ENCODE data around the gene HYAL1. TPM values are rescaled to one million over a fixed set of nuclear protein-coding genes. Genes with fewer than 3 reads are reported as not detected.
"Not testable (repeated sequence)": the region's sequence is repeated elsewhere in the genome, so short reads cannot be mapped to it uniquely, and the experiment has no call there.

Gene HYAL1
- total and polyA plus RNA-seq, 9 donors, result 0.86 to 2.5 (median 1.7) TPM

DNA sequence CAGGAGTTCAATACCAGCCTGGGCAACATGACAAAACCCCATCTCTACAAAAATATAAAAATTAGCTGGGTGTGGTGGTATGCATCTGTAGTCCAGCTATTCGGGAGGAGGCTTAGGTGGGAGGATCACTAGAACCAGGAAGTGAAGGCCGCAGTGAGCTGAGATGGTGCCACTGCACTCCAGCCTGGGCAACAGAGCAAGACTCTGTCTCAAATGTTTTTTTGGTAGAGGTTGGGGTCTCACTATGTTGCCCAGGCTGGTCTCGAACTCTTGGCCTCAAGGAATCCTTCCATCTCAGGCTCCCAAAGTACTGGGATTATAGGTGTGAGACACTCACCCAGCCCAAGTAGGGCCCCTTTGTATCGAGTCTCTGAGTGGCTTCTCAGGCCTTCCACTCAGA lies 9.3 kb downstream of the HYAL1 start:
- no peak overlapping the region for H3K4me3 ChIP-seq (ENCODE audit: low read length)
- peak; percentile 14 for DNase-seq
- peaks cover 22% of the 10 kb centered on the region for H3K36me3 ChIP-seq (ENCODE audit: control insufficient read depth, insufficient read depth, low read length)
- WGBS (ENCODE audit: insufficient coverage), result 92% methylated on average over 3 of the region's 4 CpGs
- no peaks in the 10 kb centered on the region for H3K27me3 ChIP-seq (ENCODE audit: control insufficient read depth, insufficient read depth, low read length)
- peaks cover 29% of the 10 kb centered on the region for H3K4me1 ChIP-seq (ENCODE audit: control insufficient read depth, insufficient read depth, low read length)
- H3K9me3 ChIP-seq (replicated peaks; ENCODE audit: control insufficient read depth, low read depth, low read length), result no peaks in the 10 kb centered on the region
- H3K27ac ChIP-seq (ENCODE audit: low read length), result no peak overlapping the region

DNA sequence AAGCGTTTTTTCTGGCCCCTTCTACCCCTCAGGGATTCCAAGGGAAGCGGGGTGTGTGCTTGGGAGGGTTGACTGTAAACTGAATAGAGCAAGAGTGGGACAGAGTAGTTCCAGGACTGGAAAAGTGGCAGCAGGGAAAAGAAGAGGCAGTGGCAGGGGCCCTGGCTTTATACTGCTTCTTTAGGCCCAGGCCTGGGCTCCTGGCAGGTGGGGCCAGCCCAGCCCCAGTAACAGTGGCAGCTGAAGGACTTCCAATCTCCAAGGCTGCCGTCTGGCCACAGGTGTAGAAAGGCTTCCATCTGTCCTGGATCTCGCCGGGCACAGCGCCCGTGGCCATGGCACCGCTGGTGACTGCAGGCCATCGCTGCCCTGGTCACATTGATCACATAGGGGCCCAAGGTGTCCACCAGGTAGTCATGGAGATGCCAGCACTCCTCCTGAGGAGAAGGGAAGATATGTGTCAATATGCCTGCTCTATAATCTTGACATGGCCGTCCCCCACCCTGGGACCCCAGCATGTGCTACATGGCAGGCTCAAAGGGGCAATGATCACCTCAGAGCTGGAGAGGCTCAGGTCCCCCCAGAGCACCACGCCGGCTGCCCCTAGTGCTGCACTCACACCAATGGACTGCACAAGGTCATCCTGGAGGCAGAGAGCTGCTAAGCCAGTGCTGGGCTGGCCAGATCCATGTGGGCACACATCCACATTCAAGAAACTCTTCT lies 10.1 kb downstream of the HYAL1 start:
- Histone ChIP-seq H3K27ac (ENCODE audit: low read length) (peak overlapping the region; percentile 89), H3K27me3 (ENCODE audit: control insufficient read depth, insufficient read depth, low read length) (no peaks in the 10 kb centered on the region), H3K9me3 (replicated peaks; ENCODE audit: control insufficient read depth, low read depth, low read length) (no peaks in the 10 kb centered on the region), H3K36me3 (ENCODE audit: control insufficient read depth, insufficient read depth, low read length) (peaks cover 31% of the 10 kb centered on the region), H3K4me1 (ENCODE audit: control insufficient read depth, insufficient read depth, low read length) (peaks cover 21% of the 10 kb centered on the region), H3K4me3 (ENCODE audit: low read length) (no peak overlapping the region)
- 71% methylated on average over 10 of the region's 12 CpGs for WGBS (ENCODE audit: insufficient coverage)
- DNase-seq, result peak; percentile 37

DNA sequence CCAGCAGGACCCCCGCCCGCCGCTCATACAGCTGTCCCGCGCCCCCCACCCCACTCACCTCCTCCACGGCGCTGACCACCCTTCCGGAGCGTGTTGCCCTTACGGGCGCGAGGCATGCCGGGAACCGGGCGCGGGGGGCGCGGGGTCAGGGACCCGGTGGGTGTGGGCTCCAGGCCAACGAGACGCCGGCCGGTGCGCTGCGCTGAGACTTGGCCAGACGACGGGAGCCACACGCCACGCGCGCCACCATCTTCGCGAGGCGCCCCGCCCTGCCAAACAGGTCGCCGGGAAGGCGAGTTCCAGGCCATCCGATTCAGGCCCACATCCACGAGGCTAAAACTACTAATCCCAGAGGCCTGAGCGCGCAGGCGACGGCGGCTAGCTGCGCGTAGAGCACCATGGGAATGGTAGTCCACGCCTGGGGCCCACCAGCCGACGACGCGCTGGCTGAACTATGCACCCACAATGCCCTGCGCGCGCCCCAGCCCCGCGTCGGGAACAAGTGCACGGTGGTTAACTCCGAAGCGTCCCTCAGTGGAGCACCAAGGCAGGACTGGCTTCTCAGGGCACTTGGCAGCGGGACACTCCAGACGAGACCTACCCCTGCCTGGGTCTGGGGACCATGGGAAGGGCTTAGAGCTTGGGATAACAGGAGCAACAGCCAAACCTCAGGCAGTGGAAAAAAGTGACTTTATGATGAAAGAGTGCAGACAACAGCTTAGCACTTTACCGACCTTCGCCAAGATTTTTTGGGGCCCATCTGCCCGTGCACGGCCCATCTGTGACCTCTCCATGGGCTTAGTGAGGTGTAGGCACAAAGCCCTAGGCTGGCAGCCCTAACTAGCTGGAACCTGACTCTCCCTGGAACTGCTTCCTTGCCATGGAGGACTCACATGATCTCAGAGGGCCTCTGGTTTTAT lies 11.0 kb downstream of the HYAL1 start, which contains the start of gene IFRD2:
TSS of gene IFRD2 (minus strand) at position 271 of the 920 bp plus-strand sequence. CDS start at position 116, 155 bp downstream.
- DNase-seq, result peak; percentile 99
- peak within 1 kb of the TSS; percentile 93 for H3K4me3 ChIP-seq (ENCODE audit: low read length)
- H3K27ac ChIP-seq (ENCODE audit: low read length), result peak within 1 kb of the TSS; percentile 89
- H3K4me1 ChIP-seq (ENCODE audit: control insufficient read depth, insufficient read depth, low read length), result peaks cover 19% of the 10 kb centered on the region
- no peaks in the 10 kb centered on the region for H3K27me3 ChIP-seq (ENCODE audit: control insufficient read depth, insufficient read depth, low read length)
- peaks cover 36% of the 10 kb centered on the region for H3K36me3 ChIP-seq (ENCODE audit: control insufficient read depth, insufficient read depth, low read length)
- no peaks in the 10 kb centered on the region for H3K9me3 ChIP-seq (replicated peaks; ENCODE audit: control insufficient read depth, low read depth, low read length)
- WGBS (ENCODE audit: insufficient coverage), result under 1% methylated on average over 66 of the region's 67 CpGs

DNA sequence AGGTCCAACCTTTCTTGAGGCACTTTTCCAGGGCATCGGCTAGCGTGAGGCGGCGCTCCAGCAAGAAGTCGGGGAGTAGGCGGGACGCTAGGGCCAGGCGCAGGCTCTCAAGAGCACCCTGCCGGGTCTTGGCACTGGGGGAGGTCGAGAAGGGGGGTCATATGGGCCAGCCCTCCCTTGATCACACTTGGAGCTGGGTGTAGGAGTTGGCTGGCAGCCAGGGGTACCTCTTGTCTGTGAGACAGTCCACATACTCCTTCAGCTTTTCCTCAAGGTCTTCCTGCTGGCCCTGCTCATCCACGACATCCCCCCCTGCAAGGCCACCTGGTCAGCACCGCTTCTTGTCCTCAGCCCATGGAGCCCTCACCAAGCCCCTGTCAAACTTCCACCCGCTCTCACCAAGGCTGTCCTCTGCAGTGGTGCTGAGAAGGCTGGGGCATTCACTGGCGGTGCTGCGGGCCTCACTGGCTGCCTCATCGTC lies 13.2 kb downstream of the HYAL1 start:
- peaks cover 41% of the 10 kb centered on the region for H3K36me3 ChIP-seq (ENCODE audit: control insufficient read depth, insufficient read depth, low read length)
- no peak overlapping the region for H3K4me3 ChIP-seq (ENCODE audit: low read length)
- H3K9me3 ChIP-seq (replicated peaks; ENCODE audit: control insufficient read depth, low read depth, low read length), result no peaks in the 10 kb centered on the region
- H3K27ac ChIP-seq (ENCODE audit: low read length), result no peak overlapping the region
- H3K4me1 ChIP-seq (ENCODE audit: control insufficient read depth, insufficient read depth, low read length), result peaks cover 19% of the 10 kb centered on the region
- peak; percentile 28 for DNase-seq
- 94% methylated on average over 13 of the region's 16 CpGs for WGBS (ENCODE audit: insufficient coverage)
- no peaks in the 10 kb centered on the region for H3K27me3 ChIP-seq (ENCODE audit: control insufficient read depth, insufficient read depth, low read length)

DNA sequence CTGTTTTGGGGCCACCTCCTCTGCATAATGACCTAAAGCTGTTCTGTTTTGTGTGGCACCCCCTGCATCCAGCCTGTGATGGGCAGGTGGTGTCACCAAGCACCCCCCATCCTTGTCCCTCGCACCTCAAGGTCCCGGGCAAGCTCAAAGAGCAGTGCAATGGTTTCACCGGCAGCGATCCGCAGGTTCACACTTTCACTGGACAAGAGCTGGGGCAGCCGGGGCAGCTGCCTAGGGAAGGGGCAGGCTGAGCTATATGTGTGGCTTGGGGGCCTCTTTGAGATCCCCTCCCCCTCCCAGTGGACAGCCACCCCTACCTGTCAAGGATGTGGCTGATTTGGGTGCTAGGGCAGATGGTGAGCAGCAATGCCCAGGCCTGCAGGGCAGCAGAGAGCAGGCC lies 14.2 kb downstream of the HYAL1 start:
- Histone ChIP-seq H3K4me1 (ENCODE audit: control insufficient read depth, insufficient read depth, low read length) (peaks cover 19% of the 10 kb centered on the region), H3K27ac (ENCODE audit: low read length) (no peak overlapping the region)

DNA sequence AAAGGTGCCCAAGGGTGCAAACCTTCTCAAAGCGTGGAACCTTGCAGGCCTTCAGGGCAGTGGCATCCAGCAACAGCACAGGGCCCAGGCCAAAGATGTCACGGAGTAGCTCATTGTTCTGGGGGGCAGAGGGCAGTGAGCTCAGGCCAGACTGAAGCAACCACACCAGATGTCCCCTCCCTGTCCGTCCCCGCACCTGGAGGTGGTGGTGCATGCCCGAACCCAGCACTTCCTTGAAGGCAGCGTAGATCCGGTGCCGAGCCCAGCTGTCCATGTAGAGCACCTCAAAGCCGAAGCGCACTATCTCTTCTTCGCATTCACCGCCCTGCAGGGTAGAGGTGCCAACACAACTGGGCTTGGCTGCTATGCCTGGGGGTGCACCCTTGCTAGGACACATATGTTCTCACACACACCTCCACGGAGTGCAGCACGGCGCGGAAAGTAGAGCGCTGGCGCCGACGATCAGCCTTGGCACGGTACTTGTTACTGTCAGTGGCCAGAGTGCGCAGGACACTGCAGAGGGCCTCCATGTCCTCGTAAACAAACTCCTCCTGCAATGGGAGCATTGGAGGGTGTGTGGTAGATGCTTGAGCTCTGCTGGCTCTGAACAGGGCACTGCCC lies 14.9 kb downstream of the HYAL1 start:
- no peak overlapping the region for H3K27ac ChIP-seq (ENCODE audit: low read length)
- peaks cover 41% of the 10 kb centered on the region for H3K36me3 ChIP-seq (ENCODE audit: control insufficient read depth, insufficient read depth, low read length)
- no peak overlapping the region for H3K4me3 ChIP-seq (ENCODE audit: low read length)
- no peaks in the 10 kb centered on the region for H3K27me3 ChIP-seq (ENCODE audit: control insufficient read depth, insufficient read depth, low read length)
- H3K4me1 ChIP-seq (ENCODE audit: control insufficient read depth, insufficient read depth, low read length), result peaks cover 19% of the 10 kb centered on the region
- H3K9me3 ChIP-seq (replicated peaks; ENCODE audit: control insufficient read depth, low read depth, low read length), result no peaks in the 10 kb centered on the region
- no peak for DNase-seq
- WGBS (ENCODE audit: insufficient coverage), result 95% methylated on average over 21 of the region's 23 CpGs

More for the DNA sequence above, 14.2 kb downstream of the HYAL1 start:
- H3K9me3 ChIP-seq (replicated peaks; ENCODE audit: control insufficient read depth, low read depth, low read length), result no peaks in the 10 kb centered on the region
- no peak overlapping the region for H3K4me3 ChIP-seq (ENCODE audit: low read length)
- WGBS (ENCODE audit: insufficient coverage), result 100% methylated on average over 1 of the region's 6 CpGs
- no peaks in the 10 kb centered on the region for H3K27me3 ChIP-seq (ENCODE audit: control insufficient read depth, insufficient read depth, low read length)
- no peak for DNase-seq
- H3K36me3 ChIP-seq (ENCODE audit: control insufficient read depth, insufficient read depth, low read length), result peaks cover 41% of the 10 kb centered on the region

DNA sequence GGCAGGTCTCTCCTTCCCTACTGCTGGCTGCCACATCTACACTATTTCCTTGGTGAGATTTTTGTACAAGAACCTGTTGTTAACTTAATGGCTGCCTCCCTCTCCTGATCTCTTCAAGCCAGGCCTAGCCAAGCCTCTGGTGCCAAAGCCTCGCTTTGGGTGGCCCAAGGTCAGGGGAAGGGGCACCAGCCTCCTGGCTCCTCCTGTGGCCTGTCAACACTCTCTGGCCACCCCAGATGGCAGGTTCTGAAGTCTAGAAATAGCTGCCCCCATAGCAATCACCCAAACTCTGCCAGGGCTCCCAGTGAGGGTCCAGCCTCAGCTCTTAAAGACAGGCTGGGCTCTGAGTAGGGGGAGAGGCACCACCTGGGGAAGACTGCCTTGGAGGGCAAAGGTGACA lies 16.1 kb downstream of the HYAL1 start:
- Histone ChIP-seq H3K4me1 (ENCODE audit: control insufficient read depth, insufficient read depth, low read length) (peaks cover 8% of the 10 kb centered on the region), H3K36me3 (ENCODE audit: control insufficient read depth, insufficient read depth, low read length) (peaks cover 41% of the 10 kb centered on the region), H3K4me3 (ENCODE audit: low read length) (no peak overlapping the region), H3K9me3 (replicated peaks; ENCODE audit: control insufficient read depth, low read depth, low read length) (no peaks in the 10 kb centered on the region), H3K27me3 (ENCODE audit: control insufficient read depth, insufficient read depth, low read length) (no peaks in the 10 kb centered on the region), H3K27ac (ENCODE audit: low read length) (no peak overlapping the region)
- peak; percentile 2 for DNase-seq
- 100% methylated on average over 1 of the region's 1 CpG for WGBS (ENCODE audit: insufficient coverage)

DNA sequence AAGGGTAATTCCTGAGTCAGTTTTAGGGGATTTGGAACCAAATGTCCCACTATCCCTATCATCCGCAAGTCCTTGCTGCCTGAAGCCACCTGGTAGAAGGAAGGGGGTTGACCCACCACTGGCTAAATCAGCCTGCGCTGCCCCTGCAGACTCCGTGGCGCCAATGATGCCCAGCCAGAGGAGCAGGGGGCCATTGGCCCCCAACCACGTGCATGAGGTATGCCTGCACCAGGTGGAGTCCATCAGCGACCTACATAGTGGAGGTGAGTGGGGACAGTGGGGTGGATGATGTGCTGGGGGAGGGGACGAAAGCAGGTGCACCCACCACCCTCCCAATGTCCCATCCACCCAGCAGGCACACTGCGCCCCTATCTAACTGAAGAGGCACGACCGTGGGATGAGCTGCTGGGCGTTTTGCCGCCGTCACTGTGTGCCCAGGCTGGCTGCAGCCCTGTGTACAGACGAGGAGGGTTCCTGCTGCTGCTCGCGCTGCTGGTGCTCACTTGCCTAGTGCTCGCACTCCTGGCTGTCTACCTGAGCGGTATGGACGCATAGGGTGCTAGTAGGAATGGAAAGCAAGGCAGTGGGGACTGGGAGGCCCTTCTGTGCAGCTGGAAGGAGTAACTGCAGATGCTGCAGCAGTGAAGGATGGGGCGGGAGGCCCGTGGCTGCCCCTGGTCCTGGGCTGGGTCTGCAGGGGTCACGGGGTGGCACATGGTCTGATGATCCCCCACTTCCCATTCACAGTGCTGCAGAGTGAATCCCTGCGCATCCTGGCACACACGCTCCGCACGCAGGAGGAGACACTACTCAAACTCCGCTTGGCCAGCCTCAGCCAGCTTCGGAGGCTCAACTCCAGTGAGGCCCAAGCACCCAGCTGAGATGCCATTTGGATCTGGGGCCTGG lies 16.8 kb downstream of the HYAL1 start:
- Histone ChIP-seq H3K4me3 (ENCODE audit: low read length) (no peak overlapping the region), H3K27me3 (ENCODE audit: control insufficient read depth, insufficient read depth, low read length) (no peaks in the 10 kb centered on the region), H3K27ac (ENCODE audit: low read length) (no peak overlapping the region), H3K4me1 (ENCODE audit: control insufficient read depth, insufficient read depth, low read length) (peaks cover 6% of the 10 kb centered on the region), H3K36me3 (ENCODE audit: control insufficient read depth, insufficient read depth, low read length) (peaks cover 41% of the 10 kb centered on the region), H3K9me3 (replicated peaks; ENCODE audit: control insufficient read depth, low read depth, low read length) (no peaks in the 10 kb centered on the region)
- peak; percentile 4 for DNase-seq
- WGBS (ENCODE audit: insufficient coverage), result 89% methylated on average over 22 of the region's 28 CpGs

DNA sequence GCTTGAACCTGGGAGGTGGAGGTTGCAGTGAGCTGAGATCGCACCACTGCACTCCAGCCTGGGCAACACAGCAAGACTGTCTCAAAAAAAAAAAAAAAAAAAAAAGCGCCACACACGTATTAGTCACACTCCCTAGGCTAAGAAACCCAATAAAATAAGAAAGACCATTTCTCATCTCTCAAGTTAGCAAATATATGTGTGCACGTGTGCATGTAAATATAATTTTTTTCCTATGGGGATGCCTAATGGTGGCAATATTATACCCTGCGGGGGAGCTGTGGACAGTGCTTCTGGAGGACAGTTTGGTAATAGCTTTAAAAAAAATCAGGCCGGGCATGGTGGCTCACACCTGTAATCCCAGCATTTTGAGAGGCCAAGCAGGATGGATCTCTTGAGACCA lies 19.3 kb downstream of the HYAL1 start:
- DNase-seq; H3K27me3 ChIP-seq (ENCODE audit: control insufficient read depth, insufficient read depth, low read length); H3K9me3 ChIP-seq (replicated peaks; ENCODE audit: control insufficient read depth, low read depth, low read length); H3K27ac ChIP-seq (ENCODE audit: low read length); H3K4me1 ChIP-seq (ENCODE audit: control insufficient read depth, insufficient read depth, low read length); H3K4me3 ChIP-seq (ENCODE audit: low read length): not testable (repeated sequence)
- 100% methylated on average over 1 of the region's 6 CpGs for WGBS (ENCODE audit: insufficient coverage)
- peaks cover 26% of the 10 kb centered on the region for H3K36me3 ChIP-seq (ENCODE audit: control insufficient read depth, insufficient read depth, low read length)
